ENCODE measurements around the gene NCCRP1.

The NCCRP1 gene

GRCh38 chr19:39170386-39171231 lies 26.2 kb upstream of the NCCRP1 start:
- no peak for TF ChIP-seq CTCF (IDR thresholded peaks at IDR 0.05; ENCODE audit: low read depth, low read length)
- in situ Hi-C loops (cut with HindIII; ENCODE audit: low sequenced_read_pairs) = no loop called here
- no peak for DNase-seq (ENCODE audit: low read depth, low spot score)
- no peak overlapping the region for H3K4me3 ChIP-seq (ENCODE audit: low read depth, low read length)

GRCh38 chr19:39171479-39172465 lies 25.0 kb upstream of the NCCRP1 start:
- H3K4me3 ChIP-seq (ENCODE audit: low read depth, low read length) = no peak overlapping the region
- in situ Hi-C loops (cut with HindIII; ENCODE audit: low sequenced_read_pairs) = no loop called here
- DNase-seq (ENCODE audit: low read depth, low spot score) = peak; percentile 35
- TF ChIP-seq CTCF (IDR thresholded peaks at IDR 0.05; ENCODE audit: low read depth, low read length) = no peak

- in situ Hi-C loops (cut with HindIII; ENCODE audit: low sequenced_read_pairs) = no loop called here
- no peak for DNase-seq (ENCODE audit: low read depth, low spot score)
- H3K4me3 ChIP-seq (ENCODE audit: low read depth, low read length) = no peak overlapping the region
- TF ChIP-seq CTCF (IDR thresholded peaks at IDR 0.05; ENCODE audit: low read depth, low read length) = no peak
Measured at GRCh38 chr19:39172700-39173501, 23.9 kb upstream of the NCCRP1 start.

GRCh38 chr19:39173502-39173991 lies 23.2 kb upstream of the NCCRP1 start:
- H3K4me3 ChIP-seq (ENCODE audit: low read depth, low read length) = no peak overlapping the region
- TF ChIP-seq CTCF (IDR thresholded peaks at IDR 0.05; ENCODE audit: low read depth, low read length) = no peak
- in situ Hi-C loops (cut with HindIII; ENCODE audit: low sequenced_read_pairs) = no loop called here
- no peak for DNase-seq (ENCODE audit: low read depth, low spot score)

GRCh38 chr19:39174142-39174541 lies 22.6 kb upstream of the NCCRP1 start:
- TF ChIP-seq CTCF (IDR thresholded peaks at IDR 0.05; ENCODE audit: low read depth, low read length) = no peak
- in situ Hi-C loops (cut with HindIII; ENCODE audit: low sequenced_read_pairs) = no loop called here
- DNase-seq (ENCODE audit: low read depth, low spot score) = no peak

More at GRCh38 chr19:39174142-39174541, 22.6 kb upstream of the NCCRP1 start:
- H3K4me3 ChIP-seq (ENCODE audit: low read depth, low read length) = no peak overlapping the region

All from astrocyte of the spinal cord (primary cell).